ENCODE measurements around the gene BTBD16.

Gene BTBD16

GRCh38 chr10:122232769-122233168, 38.3 kb upstream of the BTBD16 start:
- no peaks in the 10 kb centered on the region for H3K79me1 ChIP-seq (ENCODE audit: low read depth, low read length)
- no peak overlapping the region for H4K91ac ChIP-seq (ENCODE audit: low read depth, low read length, poor library complexity)
- H4K8ac ChIP-seq (ENCODE audit: low read depth, low read length), result no peak overlapping the region
- H3K36me3 ChIP-seq (replicated peaks in 1 of 2; ENCODE audit: control insufficient read depth in 2 of 2, insufficient read depth in 2 of 2, low read length in 2 of 2), result peaks cover 26 to 83% of the 10 kb centered on the region in 2 donors
- H3K9me3 ChIP-seq (replicated peaks in 1 of 2; ENCODE audit: control insufficient read depth in 2 of 2, insufficient read depth in 1 of 2, low read depth in 1 of 2, low read length in 2 of 2), result peaks cover 0 to 3% of the 10 kb centered on the region in 2 donors
- no peak overlapping the region for H3K14ac ChIP-seq (ENCODE audit: low read length)
- no peak overlapping the region for H3K27ac ChIP-seq (replicated peaks; ENCODE audit: low read length)
- no peak overlapping the region for H2BK120ac ChIP-seq (ENCODE audit: low read depth, low read length)
- H2BK15ac ChIP-seq (ENCODE audit: low read length), result no peak overlapping the region
- no peak overlapping the region for H2AK5ac ChIP-seq (ENCODE audit: low read depth, low read length)
- no peak overlapping the region for H3K23ac ChIP-seq (ENCODE audit: low read depth, low read length, poor library complexity)
- WGBS, 2 donors (ENCODE audit: extremely low coverage in 2 of 2, insufficient read length in 2 of 2, insufficient replicate concordance in 1 of 2), result no CpG with 5 or more reads among the region's 3 CpGs
- no peak overlapping the region for H3K9ac ChIP-seq (ENCODE audit: low read depth, low read length, poor library complexity)
- peaks cover 7 to 13% of the 10 kb centered on the region in 2 donors for H3K4me1 ChIP-seq (ENCODE audit: control insufficient read depth in 2 of 2, insufficient read depth in 1 of 2, low read depth in 1 of 2, low read length in 2 of 2)
- H2BK12ac ChIP-seq (ENCODE audit: low read length), result no peak overlapping the region
- H3K4ac ChIP-seq (ENCODE audit: low read length), result no peak overlapping the region
- no peak overlapping the region for H2AFZ ChIP-seq (ENCODE audit: low read length)
- H2BK5ac ChIP-seq (ENCODE audit: low read length), result no peak overlapping the region
- no peak for DNase-seq (ENCODE audit: low spot score)
- H3K4me2 ChIP-seq (ENCODE audit: insufficient read depth, low read length, poor library complexity, severe bottlenecking), result no peak overlapping the region
- no peak overlapping the region for H3K4me3 ChIP-seq (ENCODE audit: low read length in 2 of 2)
- H3K27me3 ChIP-seq (ENCODE audit: control insufficient read depth in 3 of 3, insufficient read depth in 3 of 3, low read depth in 1 of 3, low read length in 3 of 3), result no peaks in the 10 kb centered on the region
- no peak overlapping the region for H3K18ac ChIP-seq (ENCODE audit: low read length)

DNA sequence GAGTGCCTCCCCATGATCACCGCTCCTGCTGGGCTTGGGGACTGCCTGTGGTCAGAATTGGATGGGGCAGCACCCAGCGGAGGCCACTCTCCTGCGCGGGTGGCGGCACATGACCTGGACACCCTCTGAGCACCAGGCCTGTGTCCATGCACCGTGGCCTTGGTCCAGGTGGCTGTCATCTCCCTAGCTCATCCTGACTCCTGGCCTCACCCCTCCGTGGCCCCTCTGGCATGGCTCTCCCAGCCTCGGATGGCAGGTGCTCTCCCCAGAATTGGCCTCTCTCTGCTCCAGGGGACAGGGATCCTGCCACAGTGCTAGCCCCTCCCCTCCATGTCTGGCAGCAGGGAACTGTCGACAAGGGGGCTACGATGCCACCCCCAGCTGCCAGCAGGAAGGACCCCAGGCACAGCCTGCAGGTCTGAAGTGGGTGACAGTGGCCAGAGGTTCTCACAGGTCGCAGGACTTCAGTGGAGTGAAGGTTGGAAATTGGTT, 37.2 kb upstream of the BTBD16 start:
- H3K4me2 ChIP-seq (ENCODE audit: insufficient read depth, low read length, poor library complexity, severe bottlenecking), result no peak overlapping the region
- H3K27ac ChIP-seq (replicated peaks; ENCODE audit: low read length), result peak overlapping the region; percentile 31
- H3K18ac ChIP-seq (ENCODE audit: low read length), result peak overlapping the region; percentile 71
- peak overlapping the region; percentile 78 for H3K9ac ChIP-seq (ENCODE audit: low read depth, low read length, poor library complexity)
- H2BK15ac ChIP-seq (ENCODE audit: low read length), result no peak overlapping the region
- H3K4me1 ChIP-seq (ENCODE audit: control insufficient read depth in 2 of 2, insufficient read depth in 1 of 2, low read depth in 1 of 2, low read length in 2 of 2), result peaks cover 7 to 13% of the 10 kb centered on the region in 2 donors
- DNase-seq (ENCODE audit: low spot score), result no peak
- peak overlapping the region; percentile 82 for H3K23ac ChIP-seq (ENCODE audit: low read depth, low read length, poor library complexity)
- peak overlapping the region; percentile 95 for H4K8ac ChIP-seq (ENCODE audit: low read depth, low read length)
- no peaks in the 10 kb centered on the region for H3K79me1 ChIP-seq (ENCODE audit: low read depth, low read length)
- H3K4me3 ChIP-seq (ENCODE audit: low read length in 2 of 2), result no peak overlapping the region
- H2AK5ac ChIP-seq (ENCODE audit: low read depth, low read length), result no peak overlapping the region
- H3K14ac ChIP-seq (ENCODE audit: low read length), result peak overlapping the region; percentile 25
- H4K91ac ChIP-seq (ENCODE audit: low read depth, low read length, poor library complexity), result no peak overlapping the region
- no peak overlapping the region for H2BK120ac ChIP-seq (ENCODE audit: low read depth, low read length)
- peak overlapping the region; percentile 35 for H2AFZ ChIP-seq (ENCODE audit: low read length)
- WGBS, 2 donors (ENCODE audit: extremely low coverage in 2 of 2, insufficient read length in 2 of 2, insufficient replicate concordance in 1 of 2), result no CpG with 5 or more reads among the region's 11 CpGs
- H3K36me3 ChIP-seq (replicated peaks in 1 of 2; ENCODE audit: control insufficient read depth in 2 of 2, insufficient read depth in 2 of 2, low read length in 2 of 2), result peaks cover 19 to 83% of the 10 kb centered on the region in 2 donors
- peaks cover 0 to 3% of the 10 kb centered on the region in 2 donors for H3K9me3 ChIP-seq (replicated peaks in 1 of 2; ENCODE audit: control insufficient read depth in 2 of 2, insufficient read depth in 1 of 2, low read depth in 1 of 2, low read length in 2 of 2)
- H3K27me3 ChIP-seq (ENCODE audit: control insufficient read depth in 3 of 3, insufficient read depth in 3 of 3, low read depth in 1 of 3, low read length in 3 of 3), result no peaks in the 10 kb centered on the region
- no peak overlapping the region for H2BK5ac ChIP-seq (ENCODE audit: low read length)
- H3K4ac ChIP-seq (ENCODE audit: low read length), result peak overlapping the region; percentile 55
- peak overlapping the region; percentile 63 for H2BK12ac ChIP-seq (ENCODE audit: low read length)

DNA sequence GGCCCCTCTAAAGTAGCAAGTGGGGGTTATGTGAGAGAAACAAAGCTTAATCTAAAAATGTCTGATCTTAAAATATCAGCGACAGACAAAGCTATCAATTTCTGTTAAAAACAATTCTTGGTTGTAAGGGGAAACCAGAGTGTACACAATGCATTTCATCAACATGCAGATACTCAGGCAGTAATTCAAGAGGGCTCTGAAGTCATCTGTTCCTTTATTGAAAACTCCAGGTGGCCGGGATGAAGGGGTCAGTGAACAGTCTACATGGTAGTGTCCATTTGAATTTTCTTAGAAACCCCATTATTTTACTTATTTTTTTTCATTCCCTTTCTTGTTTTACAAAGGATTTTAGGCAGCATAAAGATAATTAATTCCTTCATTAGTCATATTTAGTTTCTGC, 36.7 kb upstream of the BTBD16 start:
- H3K4me2 ChIP-seq (ENCODE audit: insufficient read depth, low read length, poor library complexity, severe bottlenecking), result no peak overlapping the region
- H3K4me3 ChIP-seq (ENCODE audit: low read length in 2 of 2), result no peak overlapping the region
- H3K9me3 ChIP-seq (replicated peaks in 1 of 2; ENCODE audit: control insufficient read depth in 2 of 2, insufficient read depth in 1 of 2, low read depth in 1 of 2, low read length in 2 of 2), result peaks cover 0 to 3% of the 10 kb centered on the region in 2 donors
- H2BK5ac ChIP-seq (ENCODE audit: low read length), result no peak overlapping the region
- no peak overlapping the region for H4K8ac ChIP-seq (ENCODE audit: low read depth, low read length)
- no peak overlapping the region for H2BK120ac ChIP-seq (ENCODE audit: low read depth, low read length)
- WGBS, 2 donors (ENCODE audit: extremely low coverage in 2 of 2, insufficient read length in 2 of 2, insufficient replicate concordance in 1 of 2), result no CpG with 5 or more reads among the region's 2 CpGs
- no peak for DNase-seq (ENCODE audit: low spot score)
- no peaks in the 10 kb centered on the region for H3K79me1 ChIP-seq (ENCODE audit: low read depth, low read length)
- no peak overlapping the region for H2AK5ac ChIP-seq (ENCODE audit: low read depth, low read length)
- no peak overlapping the region for H3K4ac ChIP-seq (ENCODE audit: low read length)
- H2BK12ac ChIP-seq (ENCODE audit: low read length), result no peak overlapping the region
- peaks cover 7 to 13% of the 10 kb centered on the region in 2 donors for H3K4me1 ChIP-seq (ENCODE audit: control insufficient read depth in 2 of 2, insufficient read depth in 1 of 2, low read depth in 1 of 2, low read length in 2 of 2)
- peaks cover 19 to 82% of the 10 kb centered on the region in 2 donors for H3K36me3 ChIP-seq (replicated peaks in 1 of 2; ENCODE audit: control insufficient read depth in 2 of 2, insufficient read depth in 2 of 2, low read length in 2 of 2)
- no peak overlapping the region for H2BK15ac ChIP-seq (ENCODE audit: low read length)
- H3K14ac ChIP-seq (ENCODE audit: low read length), result no peak overlapping the region
- peak overlapping the region; percentile 35 for H2AFZ ChIP-seq (ENCODE audit: low read length)
- H3K9ac ChIP-seq (ENCODE audit: low read depth, low read length, poor library complexity), result no peak overlapping the region
- H4K91ac ChIP-seq (ENCODE audit: low read depth, low read length, poor library complexity), result no peak overlapping the region
- no peak overlapping the region for H3K23ac ChIP-seq (ENCODE audit: low read depth, low read length, poor library complexity)
- H3K27ac ChIP-seq (replicated peaks; ENCODE audit: low read length), result peak overlapping the region; percentile 31
- no peaks in the 10 kb centered on the region for H3K27me3 ChIP-seq (ENCODE audit: control insufficient read depth in 3 of 3, insufficient read depth in 3 of 3, low read depth in 1 of 3, low read length in 3 of 3)
- no peak overlapping the region for H3K18ac ChIP-seq (ENCODE audit: low read length)

DNA sequence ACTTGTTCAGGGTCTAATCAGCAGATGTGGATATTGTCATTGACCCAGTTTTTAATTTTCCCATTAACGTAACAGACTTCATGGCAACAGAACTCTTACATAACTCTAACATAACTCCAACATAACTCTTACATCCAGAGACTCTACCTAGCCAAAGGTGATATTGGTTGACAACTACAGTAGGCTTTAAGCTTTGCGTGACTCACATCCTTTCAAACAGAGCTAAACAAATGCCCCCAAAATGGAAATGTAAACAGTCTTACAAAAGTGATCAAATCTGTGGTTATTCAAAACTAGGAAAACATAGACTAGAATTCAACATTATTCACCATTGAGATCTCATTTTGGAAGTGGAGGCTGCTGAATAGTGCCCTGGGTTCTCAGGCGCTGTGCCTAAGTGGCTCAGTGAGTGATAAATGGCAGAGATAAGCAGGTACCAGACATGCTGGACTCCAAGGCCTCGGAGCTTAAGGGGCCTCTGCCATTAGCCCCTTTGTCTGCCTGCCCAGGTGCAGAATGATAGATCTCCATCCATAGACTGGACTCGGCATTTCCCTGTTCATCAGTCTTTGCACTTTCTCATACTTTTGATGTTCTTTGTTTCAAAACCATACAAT, 34.3 kb upstream of the BTBD16 start:
- Histone ChIP-seq H2AK5ac (ENCODE audit: low read depth, low read length) (no peak overlapping the region), H3K4ac (ENCODE audit: low read length) (no peak overlapping the region), H3K79me1 (ENCODE audit: low read depth, low read length) (no peaks in the 10 kb centered on the region), H2BK12ac (ENCODE audit: low read length) (no peak overlapping the region), H3K18ac (ENCODE audit: low read length) (no peak overlapping the region), H3K4me3 (ENCODE audit: low read length in 2 of 2) (no peak overlapping the region), H3K9ac (ENCODE audit: low read depth, low read length, poor library complexity) (no peak overlapping the region), H3K23ac (ENCODE audit: low read depth, low read length, poor library complexity) (no peak overlapping the region), H3K27me3 (ENCODE audit: control insufficient read depth in 3 of 3, insufficient read depth in 3 of 3, low read depth in 1 of 3, low read length in 3 of 3) (no peaks in the 10 kb centered on the region), H4K91ac (ENCODE audit: low read depth, low read length, poor library complexity) (no peak overlapping the region), H3K4me1 (ENCODE audit: control insufficient read depth in 2 of 2, insufficient read depth in 1 of 2, low read depth in 1 of 2, low read length in 2 of 2) (peaks cover 7 to 13% of the 10 kb centered on the region in 2 donors), H2BK120ac (ENCODE audit: low read depth, low read length) (no peak overlapping the region), H4K8ac (ENCODE audit: low read depth, low read length) (no peak overlapping the region), H3K27ac (replicated peaks; ENCODE audit: low read length) (no peak overlapping the region), H2AFZ (ENCODE audit: low read length) (no peak overlapping the region), H2BK15ac (ENCODE audit: low read length) (no peak overlapping the region), H3K36me3 (replicated peaks in 1 of 2; ENCODE audit: control insufficient read depth in 2 of 2, insufficient read depth in 2 of 2, low read length in 2 of 2) (peaks cover 18 to 82% of the 10 kb centered on the region in 2 donors), H3K14ac (ENCODE audit: low read length) (no peak overlapping the region), H3K4me2 (ENCODE audit: insufficient read depth, low read length, poor library complexity, severe bottlenecking) (no peak overlapping the region), H3K9me3 (replicated peaks in 1 of 2; ENCODE audit: control insufficient read depth in 2 of 2, insufficient read depth in 1 of 2, low read depth in 1 of 2, low read length in 2 of 2) (no peaks in the 10 kb centered on the region), H2BK5ac (ENCODE audit: low read length) (no peak overlapping the region)
- no peak for DNase-seq (ENCODE audit: low spot score)
- WGBS, 2 donors (ENCODE audit: extremely low coverage in 2 of 2, insufficient read length in 2 of 2, insufficient replicate concordance in 1 of 2), result no CpG with 5 or more reads among the region's 5 CpGs

Measured in neuronal stem cell (in vitro differentiated cells).